Measurements from ENCODE around the gene ROBO2. TPM values are rescaled to one million over a fixed set of nuclear protein-coding genes. Genes with fewer than 3 reads are reported as not detected.

The ROBO2 gene
- polyA plus RNA-seq, 2 of the 4 experiments (the other 2 are of a cell fraction) = 0.04 TPM; not detected in 1

GRCh38 chr3:77686560-77686959 is 646.7 kb downstream of the ROBO2 start:
- H3K4me1 ChIP-seq = no peaks in the 10 kb centered on the region
- no peak for ATAC-seq
- H3K27ac ChIP-seq = no peak overlapping the region
- no peak for FAIRE-seq
- TF ChIP-seq CEBPB (IDR thresholded peaks at IDR 0.05) (no peak), NFE2L2 (conservative IDR thresholded peaks at IDR 0.05; ENCODE audit: low read length) (no peak), HDAC2 (IDR thresholded peaks at IDR 0.05) (no peak), KDM5A (IDR thresholded peaks at IDR 0.05) (no peak)
- TF ChIP-seq, protein P1, sequence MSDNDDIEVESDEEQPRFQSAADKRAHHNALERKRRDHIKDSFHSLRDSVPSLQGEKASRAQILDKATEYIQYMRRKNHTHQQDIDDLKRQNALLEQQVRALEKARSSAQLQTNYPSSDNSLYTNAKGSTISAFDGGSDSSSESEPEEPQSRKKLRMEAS (IDR thresholded peaks at IDR 0.05) = no peak
- no peak for DNase-seq (ENCODE audit: low read depth in 1 of 2, low spot score in 1 of 2)
- ChIA-PET POLR2A (no interaction called here), CTCF (interaction anchor here (0.6 kb wide), 1 partner anchor 549 kb away, joined by 3 read pairs; no protein-coding TSS in a partner anchor)
- H3K9me3 ChIP-seq = no peaks in the 10 kb centered on the region; the same call in 2 of the 3 replicates
- 2% methylated on average over 2 of the region's 2 CpGs for WGBS (ENCODE audit: missing lambda C conversion rate)
- no peak overlapping the region for H3K4me3 ChIP-seq
- no peak overlapping the region for H3K4me2 ChIP-seq

- H3K27ac ChIP-seq = no peak overlapping the region
- ChIA-PET CTCF (no interaction called here), POLR2A (no interaction called here)
- no peak overlapping the region for H3K4me2 ChIP-seq
- TF ChIP-seq HDAC2 (IDR thresholded peaks at IDR 0.05) (no peak), GATA3 (IDR thresholded peaks at IDR 0.05; ENCODE audit: borderline replicate concordance) (no peak), KDM1A (IDR thresholded peaks at IDR 0.05; ENCODE audit: low read depth) (no peak), EP300 (IDR thresholded peaks at IDR 0.05) (no peak)
- ATAC-seq (no peak), FAIRE-seq (no peak), DNase-seq (ENCODE audit: low read depth in 1 of 2, low spot score in 1 of 2) (no peak)
- no peak overlapping the region for H3K4me3 ChIP-seq
- no peaks in the 10 kb centered on the region for H3K9me3 ChIP-seq
- WGBS (ENCODE audit: missing lambda C conversion rate) = 7% methylated on average over 3 of the region's 3 CpGs
- no peaks in the 10 kb centered on the region for H3K4me1 ChIP-seq
Observed at GRCh38 chr3:77687545-77687944, 647.6 kb downstream of the ROBO2 start.

DNA sequence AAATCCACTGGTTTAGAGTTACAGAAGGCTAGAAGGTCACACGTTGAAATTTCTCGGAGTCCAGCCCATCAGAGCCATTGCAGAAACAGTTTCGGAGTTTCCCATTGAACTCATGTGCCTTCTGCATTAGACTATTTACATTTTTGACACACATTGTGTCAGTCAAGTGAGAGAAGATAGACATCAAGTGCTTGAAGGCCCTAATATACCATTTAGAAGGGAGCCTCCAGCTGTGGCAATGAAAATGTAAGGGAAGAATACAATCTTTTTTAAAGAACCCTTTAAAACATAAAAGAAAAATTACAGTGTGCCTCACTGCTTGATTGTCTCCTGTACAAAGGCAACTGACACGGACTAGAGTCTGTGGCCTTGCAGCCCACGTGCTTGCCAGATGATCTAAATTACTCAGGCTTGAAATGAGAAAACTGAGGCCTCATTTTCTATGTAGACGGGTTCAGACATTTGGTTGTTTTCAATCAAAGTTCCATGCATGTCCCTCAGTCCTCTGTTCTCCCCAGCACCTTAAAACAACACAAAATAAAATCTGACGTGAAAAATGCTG is 650.5 kb downstream of the ROBO2 start:
- Histone ChIP-seq H3K9me3 (no peaks in the 10 kb centered on the region), H3K4me1 (no peaks in the 10 kb centered on the region), H3K27ac (no peak overlapping the region), H3K4me2 (no peak overlapping the region), H3K4me3 (no peak overlapping the region)
- TF ChIP-seq EP300 (IDR thresholded peaks at IDR 0.05) (no peak), NPAS2 (CRISPR knock-in tag; IDR thresholded peaks at IDR 0.05; ENCODE audit: borderline replicate concordance) (no peak), JUN (IDR thresholded peaks at IDR 0.05) (no peak), POLR2A (IDR thresholded peaks at IDR 0.05; ENCODE audit: low read length) (no peak), KDM1A (IDR thresholded peaks at IDR 0.05; ENCODE audit: low read depth) (no peak)
- TF ChIP-seq, protein P2, sequence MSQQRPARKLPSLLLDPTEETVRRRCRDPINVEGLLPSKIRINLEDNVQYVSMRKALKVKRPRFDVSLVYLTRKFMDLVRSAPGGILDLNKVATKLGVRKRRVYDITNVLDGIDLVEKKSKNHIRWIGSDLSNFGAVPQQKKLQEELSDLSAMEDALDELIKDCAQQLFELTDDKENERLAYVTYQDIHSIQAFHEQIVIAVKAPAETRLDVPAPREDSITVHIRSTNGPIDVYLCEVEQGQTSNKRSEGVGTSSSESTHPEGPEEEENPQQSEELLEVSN (IDR thresholded peaks at IDR 0.05; ENCODE audit: borderline replicate concordance, low read depth) = no peak
- TF ChIP-seq, protein P3, sequence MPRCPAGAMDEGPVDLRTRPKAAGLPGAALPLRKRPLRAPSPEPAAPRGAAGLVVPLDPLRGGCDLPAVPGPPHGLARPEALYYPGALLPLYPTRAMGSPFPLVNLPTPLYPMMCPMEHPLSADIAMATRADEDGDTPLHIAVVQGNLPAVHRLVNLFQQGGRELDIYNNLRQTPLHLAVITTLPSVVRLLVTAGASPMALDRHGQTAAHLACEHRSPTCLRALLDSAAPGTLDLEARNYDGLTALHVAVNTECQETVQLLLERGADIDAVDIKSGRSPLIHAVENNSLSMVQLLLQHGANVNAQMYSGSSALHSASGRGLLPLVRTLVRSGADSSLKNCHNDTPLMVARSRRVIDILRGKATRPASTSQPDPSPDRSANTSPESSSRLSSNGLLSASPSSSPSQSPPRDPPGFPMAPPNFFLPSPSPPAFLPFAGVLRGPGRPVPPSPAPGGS (IDR thresholded peaks at IDR 0.05) = no peak
- FAIRE-seq (no peak), ATAC-seq (no peak), DNase-seq (ENCODE audit: low read depth in 1 of 2, low spot score in 1 of 2) (no peak)
- CTCF ChIA-PET = no interaction called here
- POLR2A ChIA-PET = no interaction called here
- 2% methylated on average over 7 of the region's 7 CpGs for WGBS (ENCODE audit: missing lambda C conversion rate)

GRCh38 chr3:77693147-77693546 is 653.2 kb downstream of the ROBO2 start:
- ChIA-PET CTCF (no interaction called here), POLR2A (no interaction called here)
- no peaks in the 10 kb centered on the region for H3K9me3 ChIP-seq
- WGBS (ENCODE audit: missing lambda C conversion rate) = 11% methylated on average over 2 of the region's 2 CpGs
- TF ChIP-seq ZNF302 (CRISPR knock-in tag; IDR thresholded peaks at IDR 0.05) (no peak), EHMT2 (IDR thresholded peaks at IDR 0.05; ENCODE audit: low read depth) (no peak), POLR2AphosphoS2 (conservative IDR thresholded peaks at IDR 0.05; ENCODE audit: low read length) (no peak), CEBPB (IDR thresholded peaks at IDR 0.05) (no peak), ZC3H11A (IDR thresholded peaks at IDR 0.05) (no peak), NR3C1 (IDR thresholded peaks at IDR 0.05) (no peak), JUN (IDR thresholded peaks at IDR 0.05) (no peak), RFX5 (IDR thresholded peaks at IDR 0.05) (no peak)
- TF ChIP-seq, protein P4, sequence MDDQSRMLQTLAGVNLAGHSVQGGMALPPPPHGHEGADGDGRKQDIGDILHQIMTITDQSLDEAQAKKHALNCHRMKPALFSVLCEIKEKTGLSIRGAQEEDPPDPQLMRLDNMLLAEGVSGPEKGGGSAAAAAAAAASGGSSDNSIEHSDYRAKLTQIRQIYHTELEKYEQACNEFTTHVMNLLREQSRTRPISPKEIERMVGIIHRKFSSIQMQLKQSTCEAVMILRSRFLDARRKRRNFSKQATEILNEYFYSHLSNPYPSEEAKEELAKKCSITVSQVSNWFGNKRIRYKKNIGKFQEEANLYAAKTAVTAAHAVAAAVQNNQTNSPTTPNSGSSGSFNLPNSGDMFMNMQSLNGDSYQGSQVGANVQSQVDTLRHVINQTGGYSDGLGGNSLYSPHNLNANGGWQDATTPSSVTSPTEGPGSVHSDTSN (IDR thresholded peaks at IDR 0.05) = no peak
- TF ChIP-seq, protein P5, sequence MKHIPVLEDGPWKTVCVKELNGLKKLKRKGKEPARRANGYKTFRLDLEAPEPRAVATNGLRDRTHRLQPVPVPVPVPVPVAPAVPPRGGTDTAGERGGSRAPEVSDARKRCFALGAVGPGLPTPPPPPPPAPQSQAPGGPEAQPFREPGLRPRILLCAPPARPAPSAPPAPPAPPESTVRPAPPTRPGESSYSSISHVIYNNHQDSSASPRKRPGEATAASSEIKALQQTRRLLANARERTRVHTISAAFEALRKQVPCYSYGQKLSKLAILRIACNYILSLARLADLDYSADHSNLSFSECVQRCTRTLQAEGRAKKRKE (CRISPR knock-in tag; IDR thresholded peaks at IDR 0.05; ENCODE audit: low read depth) = no peak
- no peak overlapping the region for H3K4me3 ChIP-seq
- ATAC-seq (no peak), FAIRE-seq (no peak), DNase-seq (ENCODE audit: low read depth in 1 of 2, low spot score in 1 of 2) (no peak)
- H3K27ac ChIP-seq = no peak overlapping the region
- no peak overlapping the region for H3K4me2 ChIP-seq
- H3K4me1 ChIP-seq = no peaks in the 10 kb centered on the region
